Fibroblast of pulmonary artery (primary cell): ENCODE results near the gene TPRKB.

ENCODE experiments used
- DNase-seq: peaks from one replicate; pipeline ENCODE4 v3.0.0-alpha.2; 2010; ENCODE audit warnings: low read depth
- H3K4me3 ChIP-seq: replicated peaks from 2 replicates; pipeline ENCODE4 v1.5.1; 2011; ENCODE audit warnings: low read depth, mild to moderate bottlenecking, control low read depth, low read length, moderate library complexity
- TF ChIP-seq, protein P1 (sequence below): IDR thresholded peaks from 2 replicates; pipeline ENCODE4 v1.5.1; 2011; ENCODE audit warnings: mild to moderate bottlenecking, control low read depth, low read length, inconsistent platforms; ENCODE audit errors: missing control alignments

The TPRKB gene

DNA sequence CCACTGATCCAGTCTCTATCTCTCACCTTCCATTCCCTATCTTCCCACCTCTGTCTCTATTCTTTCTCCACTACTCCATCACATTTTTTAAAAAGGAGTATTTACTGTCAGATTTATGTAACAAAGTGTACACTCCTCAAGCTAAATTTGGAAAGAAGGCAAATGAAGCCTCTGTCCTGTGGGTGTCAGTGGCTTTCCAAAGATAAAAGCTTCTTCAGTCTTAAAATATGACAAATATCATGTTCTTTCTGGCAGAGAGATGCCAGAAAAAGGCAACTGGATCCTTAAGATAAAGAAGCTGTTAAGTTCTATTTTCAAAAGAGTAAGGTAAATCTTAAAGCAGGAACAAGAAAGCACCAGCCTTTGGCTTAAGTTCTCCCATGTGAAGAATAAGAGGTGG is 35.7 kb upstream of the TPRKB start:
- DNase-seq, result no peak
- TF ChIP-seq, protein P1, sequence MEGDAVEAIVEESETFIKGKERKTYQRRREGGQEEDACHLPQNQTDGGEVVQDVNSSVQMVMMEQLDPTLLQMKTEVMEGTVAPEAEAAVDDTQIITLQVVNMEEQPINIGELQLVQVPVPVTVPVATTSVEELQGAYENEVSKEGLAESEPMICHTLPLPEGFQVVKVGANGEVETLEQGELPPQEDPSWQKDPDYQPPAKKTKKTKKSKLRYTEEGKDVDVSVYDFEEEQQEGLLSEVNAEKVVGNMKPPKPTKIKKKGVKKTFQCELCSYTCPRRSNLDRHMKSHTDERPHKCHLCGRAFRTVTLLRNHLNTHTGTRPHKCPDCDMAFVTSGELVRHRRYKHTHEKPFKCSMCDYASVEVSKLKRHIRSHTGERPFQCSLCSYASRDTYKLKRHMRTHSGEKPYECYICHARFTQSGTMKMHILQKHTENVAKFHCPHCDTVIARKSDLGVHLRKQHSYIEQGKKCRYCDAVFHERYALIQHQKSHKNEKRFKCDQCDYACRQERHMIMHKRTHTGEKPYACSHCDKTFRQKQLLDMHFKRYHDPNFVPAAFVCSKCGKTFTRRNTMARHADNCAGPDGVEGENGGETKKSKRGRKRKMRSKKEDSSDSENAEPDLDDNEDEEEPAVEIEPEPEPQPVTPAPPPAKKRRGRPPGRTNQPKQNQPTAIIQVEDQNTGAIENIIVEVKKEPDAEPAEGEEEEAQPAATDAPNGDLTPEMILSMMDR, result no peak
- no peak overlapping the region for H3K4me3 ChIP-seq

DNA sequence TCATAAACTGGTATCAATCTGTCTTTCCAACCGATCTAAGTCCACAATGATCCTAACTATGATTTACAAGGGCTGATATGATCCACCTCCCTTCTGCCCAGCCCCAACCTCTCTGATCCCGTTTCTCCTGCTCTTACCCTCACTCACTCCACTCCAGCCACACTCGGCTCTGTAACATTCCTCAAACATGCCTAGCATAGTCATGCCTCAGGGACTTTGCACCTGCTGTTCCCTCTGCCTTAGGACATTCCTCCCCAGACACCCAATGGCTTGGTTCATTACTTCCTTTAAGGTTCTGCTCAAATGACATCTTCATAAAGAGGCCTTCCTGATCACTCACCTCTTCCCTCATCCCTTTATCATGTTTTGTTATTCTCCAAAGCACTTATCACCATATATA is 33.6 kb upstream of the TPRKB start:
- TF ChIP-seq, protein P1, result no peak
- no peak for DNase-seq
- no peak overlapping the region for H3K4me3 ChIP-seq

DNA sequence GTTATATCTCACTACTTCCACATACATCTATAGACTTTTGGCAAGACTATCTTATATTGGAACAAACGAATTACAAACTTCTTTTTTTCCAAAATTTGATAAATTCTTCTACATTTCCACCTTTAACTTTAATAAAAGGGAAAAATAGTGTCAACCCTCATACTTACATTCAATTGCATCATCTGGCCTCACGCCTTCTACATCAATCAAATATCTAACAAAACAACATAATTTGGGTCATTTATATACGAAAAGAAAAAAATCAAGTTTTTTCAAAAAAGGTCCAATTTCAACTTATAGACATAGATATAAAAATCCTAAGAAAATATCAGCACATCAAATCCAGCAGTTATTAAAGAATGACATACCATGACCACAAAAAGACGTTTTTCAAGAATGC is 29.8 kb upstream of the TPRKB start:
- DNase-seq, result no peak
- no peak overlapping the region for H3K4me3 ChIP-seq
- TF ChIP-seq, protein P1, result no peak

DNA sequence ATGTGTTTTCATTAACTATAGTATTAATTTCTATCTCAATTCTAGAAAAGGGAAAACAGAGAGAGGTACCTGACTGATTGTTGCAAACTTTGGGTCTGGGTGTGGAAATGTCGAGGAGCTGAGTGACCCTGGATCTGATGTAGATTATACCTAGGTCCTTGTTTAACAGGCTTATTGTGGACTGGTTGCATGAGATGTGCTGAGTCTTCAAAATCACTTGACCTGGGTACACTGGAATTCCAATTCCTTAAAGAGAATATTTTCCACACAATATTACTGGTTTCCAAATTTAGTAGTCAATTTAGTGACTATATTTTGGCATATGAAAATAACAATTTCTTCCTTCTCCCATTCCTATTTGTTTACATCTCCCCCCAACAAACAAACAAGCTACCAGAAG is 29.2 kb upstream of the TPRKB start:
- no peak for DNase-seq
- H3K4me3 ChIP-seq, result no peak overlapping the region
- TF ChIP-seq, protein P1, result no peak

DNA sequence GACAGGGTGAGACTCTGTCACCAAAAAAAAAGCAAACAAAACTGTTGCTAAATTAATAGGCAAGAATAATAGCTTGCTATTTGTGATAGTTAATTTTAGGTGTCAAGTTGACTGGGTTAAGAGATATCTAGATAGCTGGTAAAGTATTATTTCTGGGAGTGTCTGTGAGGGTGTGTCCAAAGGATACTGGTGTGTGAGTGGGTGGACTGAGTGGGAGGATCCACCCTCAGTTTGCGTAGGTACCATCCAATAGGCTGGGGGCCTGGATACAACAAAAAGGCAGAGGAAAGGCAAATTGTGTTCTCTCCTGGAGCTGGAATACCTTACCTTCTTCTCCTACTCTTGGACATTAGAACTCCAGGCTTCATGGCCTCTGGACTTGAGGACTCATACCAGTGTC is 27.8 kb upstream of the TPRKB start:
- no peak overlapping the region for H3K4me3 ChIP-seq
- no peak for DNase-seq
- TF ChIP-seq, protein P1, result no peak

DNA sequence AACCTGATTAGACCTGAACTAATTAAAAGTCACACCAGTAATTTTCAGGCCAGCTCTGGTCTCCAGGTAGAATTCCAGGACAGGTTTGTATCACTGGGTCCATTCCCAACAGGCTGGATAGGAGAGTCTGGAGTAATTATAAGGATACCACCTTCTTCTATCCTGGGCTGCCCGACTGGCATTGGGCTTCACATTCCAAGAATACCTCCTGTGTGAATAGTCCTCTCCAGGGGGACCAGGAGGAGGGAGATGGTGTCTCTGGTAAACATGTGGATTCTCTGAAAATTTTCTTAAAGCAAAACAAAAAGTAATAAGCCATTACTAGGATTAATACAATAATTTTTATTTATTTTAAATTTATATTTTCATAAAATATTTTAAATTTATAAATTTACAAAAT is 25.4 kb upstream of the TPRKB start:
- DNase-seq, result no peak
- H3K4me3 ChIP-seq, result no peak overlapping the region
- TF ChIP-seq, protein P1, result no peak

DNA sequence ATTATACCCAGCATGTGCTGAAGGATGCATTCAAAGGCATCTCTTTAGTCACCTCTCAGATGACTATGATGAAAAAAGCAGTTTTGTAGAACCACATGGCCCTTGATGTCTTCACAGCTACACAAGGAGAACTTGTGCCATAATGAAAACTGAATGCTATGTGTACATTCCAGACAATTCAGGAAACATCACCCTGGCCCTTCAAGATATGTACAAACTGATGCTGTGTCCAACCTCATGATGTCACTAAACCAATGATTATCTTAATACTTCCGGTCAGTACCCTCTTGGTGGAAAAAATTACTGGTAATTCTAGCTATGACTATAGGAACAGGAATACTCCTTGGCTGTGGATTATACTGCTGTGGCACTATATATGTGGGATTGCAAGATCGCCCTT is 22.8 kb upstream of the TPRKB start:
- TF ChIP-seq, protein P1, result no peak
- DNase-seq, result peak; percentile 63
- no peak overlapping the region for H3K4me3 ChIP-seq
